Measurements from ENCODE around the gene HIVEP3. TPM values are rescaled to one million over a fixed set of nuclear protein-coding genes. Genes with fewer than 3 reads are reported as not detected.

Gene HIVEP3
- total RNA-seq, 1 experiment from 2014 or later = 6.0 TPM

DNA sequence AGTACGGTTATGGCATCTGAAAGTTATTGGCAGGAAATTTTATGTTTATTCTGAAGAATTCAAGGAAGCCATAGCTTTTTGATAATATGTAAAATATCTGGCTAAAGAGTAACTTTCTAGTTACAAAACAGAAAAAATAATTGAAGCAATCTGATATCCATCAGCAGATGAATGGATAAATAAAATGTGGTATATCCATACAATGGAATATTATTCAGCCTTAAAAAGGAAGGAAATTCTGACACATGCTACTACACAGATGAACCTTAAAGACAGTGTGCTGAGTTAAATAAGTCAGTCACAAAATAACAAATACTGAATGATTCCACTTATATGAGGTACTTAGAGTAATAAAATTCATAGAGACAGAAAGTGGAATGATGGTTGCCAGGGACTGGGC lies 25.0 kb upstream of the HIVEP3 start:
- DNase-seq (ENCODE audit: low read depth, low spot score) = no peak

GRCh38 chr1:41942278-41942677 lies 23.6 kb upstream of the HIVEP3 start:
- DNase-seq (ENCODE audit: low read depth, low spot score) (no peak), ATAC-seq (no peak)
- no TSS peak for BruUV-seq (replicated peaks)
- H3K9me3 ChIP-seq (ENCODE audit: control insufficient read depth, insufficient read depth, low read depth, low read length) = peaks cover 8% of the 10 kb centered on the region; the same call in 1 of the 2 replicates
- no peak overlapping the region for H3K4me3 ChIP-seq (ENCODE audit: low read depth in 2 of 2, low read length in 2 of 2)
- in situ Hi-C loops (cut with HindIII; ENCODE audit: low pct_unique_long_range_greater_than_20kb, low sequenced_read_pairs) = no loop called here
- no peak for TF ChIP-seq SIN3A (IDR thresholded peaks at IDR 0.05; ENCODE audit: borderline replicate concordance, insufficient read depth, low read depth, low read length)
- no peak for TF ChIP-seq POLR2AphosphoS5 (IDR thresholded peaks at IDR 0.05; ENCODE audit: low read depth, low read length)
- no peak for TF ChIP-seq REST (IDR thresholded peaks at IDR 0.05; ENCODE audit: insufficient read depth in 1 of 2, low read depth in 2 of 2, low read length in 1 of 2)
- TF ChIP-seq, protein P1, sequence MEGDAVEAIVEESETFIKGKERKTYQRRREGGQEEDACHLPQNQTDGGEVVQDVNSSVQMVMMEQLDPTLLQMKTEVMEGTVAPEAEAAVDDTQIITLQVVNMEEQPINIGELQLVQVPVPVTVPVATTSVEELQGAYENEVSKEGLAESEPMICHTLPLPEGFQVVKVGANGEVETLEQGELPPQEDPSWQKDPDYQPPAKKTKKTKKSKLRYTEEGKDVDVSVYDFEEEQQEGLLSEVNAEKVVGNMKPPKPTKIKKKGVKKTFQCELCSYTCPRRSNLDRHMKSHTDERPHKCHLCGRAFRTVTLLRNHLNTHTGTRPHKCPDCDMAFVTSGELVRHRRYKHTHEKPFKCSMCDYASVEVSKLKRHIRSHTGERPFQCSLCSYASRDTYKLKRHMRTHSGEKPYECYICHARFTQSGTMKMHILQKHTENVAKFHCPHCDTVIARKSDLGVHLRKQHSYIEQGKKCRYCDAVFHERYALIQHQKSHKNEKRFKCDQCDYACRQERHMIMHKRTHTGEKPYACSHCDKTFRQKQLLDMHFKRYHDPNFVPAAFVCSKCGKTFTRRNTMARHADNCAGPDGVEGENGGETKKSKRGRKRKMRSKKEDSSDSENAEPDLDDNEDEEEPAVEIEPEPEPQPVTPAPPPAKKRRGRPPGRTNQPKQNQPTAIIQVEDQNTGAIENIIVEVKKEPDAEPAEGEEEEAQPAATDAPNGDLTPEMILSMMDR (IDR thresholded peaks at IDR 0.05) = no peak
- no peak for TF ChIP-seq TCF7L2 (IDR thresholded peaks at IDR 0.05; ENCODE audit: low read depth, low read length)
- ChIA-PET CTCF (no interaction called here), POLR2A (no interaction called here)
- H3K27ac ChIP-seq (ENCODE audit: low read length) = no peak overlapping the region
- no peaks in the 10 kb centered on the region for H3K27me3 ChIP-seq (ENCODE audit: control insufficient read depth, insufficient read depth, low read length)
- H3K4me1 ChIP-seq (ENCODE audit: control insufficient read depth, insufficient read depth, low read length) = no peaks in the 10 kb centered on the region
- intact Hi-C loops (cut with micrococcal nuclease; ENCODE audit: unreplicated experiment) = no loop called here
- H3K36me3 ChIP-seq (ENCODE audit: control insufficient read depth, insufficient read depth, low read length) = no peaks in the 10 kb centered on the region

More for the DNA sequence above, 25.0 kb upstream of the HIVEP3 start:
- Histone ChIP-seq H3K27me3 (ENCODE audit: control insufficient read depth, insufficient read depth, low read length) (no peaks in the 10 kb centered on the region), H3K36me3 (ENCODE audit: control insufficient read depth, insufficient read depth, low read length) (no peaks in the 10 kb centered on the region), H3K27ac (ENCODE audit: low read length) (no peak overlapping the region), H3K4me1 (ENCODE audit: control insufficient read depth, insufficient read depth, low read length) (no peaks in the 10 kb centered on the region), H3K9me3 (ENCODE audit: control insufficient read depth, insufficient read depth, low read depth, low read length) (peaks cover 4% of the 10 kb centered on the region; the same call in 1 of the 2 replicates), H3K4me3 (ENCODE audit: low read depth in 2 of 2, low read length in 2 of 2) (no peak overlapping the region)
- ChIA-PET CTCF (no interaction called here), POLR2A (no interaction called here)
- TF ChIP-seq TCF7L2 (IDR thresholded peaks at IDR 0.05; ENCODE audit: low read depth, low read length) = no peak
- no peak for TF ChIP-seq SIN3A (IDR thresholded peaks at IDR 0.05; ENCODE audit: borderline replicate concordance, insufficient read depth, low read depth, low read length)
- TF ChIP-seq REST (IDR thresholded peaks at IDR 0.05; ENCODE audit: insufficient read depth in 1 of 2, low read depth in 2 of 2, low read length in 1 of 2) = no peak
- no peak for TF ChIP-seq POLR2AphosphoS5 (IDR thresholded peaks at IDR 0.05; ENCODE audit: low read depth, low read length)
- TF ChIP-seq, protein P1 (IDR thresholded peaks at IDR 0.05) = no peak
- in situ Hi-C loops (cut with HindIII; ENCODE audit: low pct_unique_long_range_greater_than_20kb, low sequenced_read_pairs) = no loop called here
- intact Hi-C loops (cut with micrococcal nuclease; ENCODE audit: unreplicated experiment) = no loop called here
- BruUV-seq (replicated peaks) = no TSS peak
- ATAC-seq = no peak

All from Panc1 (cell line).